ENCODE data around the gene MAOB. TPM values are rescaled to one million over a fixed set of nuclear protein-coding genes. Genes with fewer than 3 reads are reported as not detected.
"Not testable (repeated sequence)": the region's sequence is repeated elsewhere in the genome, so short reads cannot be mapped to it uniquely, and the experiment has no call there.

Gene MAOB
- total and polyA plus RNA-seq, 9 of the 15 experiments (the other 6 are each of a cell fraction or from before 2014, with no cell fraction given): 0.05 to 0.09 TPM; not detected in 7

DNA sequence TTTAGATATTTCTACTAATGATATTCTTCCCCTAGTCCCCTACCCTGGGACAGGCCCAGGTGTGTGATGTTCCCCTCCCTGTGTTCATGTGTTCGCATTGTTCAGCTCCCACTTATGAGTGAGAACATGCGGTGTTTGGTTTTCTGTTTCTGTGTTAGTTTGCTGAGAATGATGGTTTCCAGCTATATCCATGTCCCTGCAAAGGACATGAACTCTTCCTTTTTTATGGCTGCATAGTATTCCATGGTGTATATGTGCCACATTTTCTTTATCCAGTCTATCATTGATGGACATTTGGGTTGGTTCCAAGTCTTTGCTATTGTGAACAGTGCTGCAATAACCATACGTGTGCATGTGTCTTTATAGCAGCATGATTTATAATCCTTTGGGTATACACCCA is 39.8 kb upstream of the MAOB start:
- TF ChIP-seq ZNF146 (CRISPR knock-in tag; IDR thresholded peaks at IDR 0.05; ENCODE audit: unreplicated experiment): peak; percentile 54
- H3K4me1 ChIP-seq (replicated peaks in 1 of 2; ENCODE audit: control insufficient read depth in 2 of 2, insufficient read depth in 2 of 2, low read length in 2 of 2); POLR2A ChIA-PET; H3K9me3 ChIP-seq (replicated peaks; ENCODE audit: control insufficient read depth, insufficient read depth, low read depth, low read length); DNase-seq (ENCODE audit: extremely low read depth in 1 of 4, low spot score in 3 of 4); H3K36me3 ChIP-seq (ENCODE audit: control insufficient read depth, insufficient read depth, low read length); H3K79me2 ChIP-seq (ENCODE audit: control insufficient read depth, insufficient read depth, low read length); BruUV-seq (replicated peaks); H3K27ac ChIP-seq (ENCODE audit: extremely low read depth, low read depth, low read length); in situ Hi-C loops (cut with MboI); FAIRE-seq; H3K27me3 ChIP-seq (ENCODE audit: control insufficient read depth in 2 of 2, insufficient read depth in 2 of 2, low read length in 2 of 2); H3K4me2 ChIP-seq (ENCODE audit: insufficient read depth, low read length); H3K4me3 ChIP-seq; H2AFZ ChIP-seq (ENCODE audit: low read depth, low read length); H3K9me1 ChIP-seq (ENCODE audit: control insufficient read depth, insufficient read depth, low read length); intact Hi-C loops (cut with micrococcal nuclease); CTCF ChIA-PET (ENCODE audit: low intra/inter-chr PET ratio); ATAC-seq; H4K20me1 ChIP-seq (replicated peaks; ENCODE audit: control insufficient read depth, insufficient read depth, low read length); H3K9ac ChIP-seq (ENCODE audit: insufficient read depth in 1 of 2, low read depth in 2 of 2, low read length in 2 of 2): not testable (repeated sequence)
- WGBS (ENCODE audit: insufficient coverage, low coverage, missing lambda C conversion rate): 6% methylated on average over 3 of the region's 3 CpGs

DNA sequence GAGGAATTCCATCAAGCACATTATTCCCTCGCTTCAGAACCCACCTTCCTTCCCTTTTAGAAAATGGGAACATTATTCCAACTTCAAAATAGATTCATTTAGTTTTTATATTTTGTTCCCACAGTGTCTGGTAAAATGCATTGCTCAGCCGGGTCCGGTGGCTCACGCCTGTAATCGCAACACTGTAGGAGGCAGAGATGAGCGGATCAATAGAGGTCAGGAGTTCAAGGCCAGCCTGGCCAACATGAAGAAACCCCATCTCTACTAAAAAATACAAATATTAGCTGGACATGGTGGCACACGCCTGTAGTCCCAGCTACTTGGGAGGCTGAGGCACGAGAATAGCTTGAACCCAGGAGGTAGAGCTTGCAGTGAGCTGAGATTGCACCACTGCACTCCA is 28.5 kb upstream of the MAOB start:
- H3K36me3 ChIP-seq (ENCODE audit: control insufficient read depth, insufficient read depth, low read length); H3K9me3 ChIP-seq (replicated peaks; ENCODE audit: control insufficient read depth, insufficient read depth, low read depth, low read length); H3K4me1 ChIP-seq (replicated peaks in 1 of 2; ENCODE audit: control insufficient read depth in 2 of 2, insufficient read depth in 2 of 2, low read length in 2 of 2); BruUV-seq (replicated peaks); H3K4me3 ChIP-seq; H3K9ac ChIP-seq (ENCODE audit: insufficient read depth in 1 of 2, low read depth in 2 of 2, low read length in 2 of 2); CTCF ChIA-PET (ENCODE audit: low intra/inter-chr PET ratio); H3K4me2 ChIP-seq (ENCODE audit: insufficient read depth, low read length); DNase-seq (ENCODE audit: extremely low read depth in 1 of 4, low spot score in 3 of 4); FAIRE-seq; in situ Hi-C loops (cut with MboI); H3K27me3 ChIP-seq (ENCODE audit: control insufficient read depth in 2 of 2, insufficient read depth in 2 of 2, low read length in 2 of 2); H3K9me1 ChIP-seq (ENCODE audit: control insufficient read depth, insufficient read depth, low read length); intact Hi-C loops (cut with micrococcal nuclease); H2AFZ ChIP-seq (ENCODE audit: low read depth, low read length); H4K20me1 ChIP-seq (replicated peaks; ENCODE audit: control insufficient read depth, insufficient read depth, low read length); POLR2A ChIA-PET; H3K27ac ChIP-seq (ENCODE audit: extremely low read depth, low read depth, low read length); H3K79me2 ChIP-seq (ENCODE audit: control insufficient read depth, insufficient read depth, low read length); ATAC-seq: not testable (repeated sequence)
- WGBS (ENCODE audit: insufficient coverage, low coverage, missing lambda C conversion rate): 0% methylated on average over 3 of the region's 8 CpGs

Measured in K562 (cell line).